Measurements from ENCODE around the gene HPCAL1. TPM values are rescaled to one million over a fixed set of nuclear protein-coding genes. Genes with fewer than 3 reads are reported as not detected.

HPCAL1 gene
- total and polyA plus RNA-seq, 4 donors = 28.2 to 159 (median 95.0) TPM

DNA sequence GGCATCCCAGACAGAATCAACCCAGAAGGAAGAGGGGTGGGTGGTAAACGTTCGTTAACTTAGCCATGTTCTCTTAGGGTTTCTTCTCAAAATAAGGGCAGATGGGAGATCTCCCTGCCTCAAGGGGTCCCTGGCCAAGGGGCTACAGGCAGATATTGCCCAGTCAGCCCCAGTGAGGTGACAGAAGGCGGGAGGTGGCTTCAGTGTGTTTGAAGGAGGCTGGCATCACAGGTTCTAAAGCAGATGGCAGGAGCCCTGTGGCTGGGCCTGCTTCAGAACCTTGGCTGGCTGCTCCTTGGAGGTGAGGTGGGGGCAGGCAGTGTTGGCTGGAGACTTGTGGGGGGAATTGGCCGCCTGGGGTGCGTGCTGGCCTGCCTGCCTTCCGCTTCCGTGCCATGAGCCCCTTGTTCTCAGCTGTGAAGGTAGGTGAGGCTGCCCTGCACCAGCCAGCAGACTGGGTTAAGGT lies 23.5 kb downstream of the HPCAL1 start:
- Histone ChIP-seq H3K27me3 (ENCODE audit: control insufficient read depth, insufficient read depth, low read length) (no peaks in the 10 kb centered on the region), H3K36me3 (ENCODE audit: control insufficient read depth, insufficient read depth, low read length) (peaks cover 6% of the 10 kb centered on the region), H3K9me3 (ENCODE audit: control insufficient read depth, insufficient read depth, low read length) (no peaks in the 10 kb centered on the region), H3K4me1 (ENCODE audit: control insufficient read depth, insufficient read depth, low read length) (peaks cover 50% of the 10 kb centered on the region), H3K4me3 (ENCODE audit: low read depth, low read length) (no peak overlapping the region), H3K27ac (ENCODE audit: low read depth, low read length) (no peak overlapping the region)
- 74% methylated on average over 7 of the region's 7 CpGs for WGBS (ENCODE audit: insufficient coverage)
- peak in 2 of 6 donors; percentile 8 to 63 for DNase-seq (ENCODE audit: low read depth in 4 of 6, low spot score in 6 of 6)

DNA sequence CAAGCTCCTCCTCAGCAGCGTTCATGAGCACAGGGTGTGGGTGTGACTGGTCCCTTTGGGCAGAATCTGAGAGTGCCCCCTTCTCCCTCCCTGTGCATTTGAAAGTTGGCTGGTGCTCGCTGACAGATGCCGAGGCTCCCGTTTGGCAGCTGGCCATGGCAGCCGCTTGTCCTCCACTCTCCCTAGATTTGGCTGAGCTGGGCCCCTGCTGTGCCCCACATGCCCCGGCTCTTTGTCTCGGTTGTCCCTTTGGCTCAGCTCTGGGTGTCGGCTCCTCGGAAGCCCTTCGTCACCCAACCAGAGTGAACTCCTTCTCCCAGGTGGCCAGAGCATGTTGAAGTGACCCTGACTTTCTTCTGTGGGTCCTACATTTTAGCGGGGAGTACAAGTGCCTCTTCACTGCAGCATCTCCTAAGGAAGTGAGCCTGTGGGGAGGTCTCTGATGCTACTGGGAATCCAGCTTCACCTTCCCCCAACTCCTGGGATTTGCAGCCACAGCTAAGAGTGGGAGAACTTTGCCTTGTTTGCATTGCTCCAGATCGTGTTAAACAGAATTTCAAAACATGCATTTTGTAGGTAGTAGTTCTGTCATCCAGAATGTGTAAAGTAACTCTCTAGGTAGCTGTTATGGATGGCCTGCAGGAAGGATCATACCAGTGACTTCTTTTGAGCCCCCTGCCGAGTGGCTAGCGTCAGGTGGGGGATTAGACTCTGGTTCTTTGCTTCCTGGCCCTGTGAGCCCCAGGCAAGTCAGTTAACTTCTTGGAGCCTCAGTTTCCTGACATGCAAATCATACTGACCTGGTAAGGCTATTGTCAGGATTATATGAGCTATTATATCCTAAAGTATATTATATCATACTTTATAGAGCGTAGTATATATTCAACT lies 24.2 kb downstream of the HPCAL1 start:
- peaks cover 57% of the 10 kb centered on the region for H3K4me1 ChIP-seq (ENCODE audit: control insufficient read depth, insufficient read depth, low read length)
- no peak overlapping the region for H3K4me3 ChIP-seq (ENCODE audit: low read depth, low read length)
- DNase-seq (ENCODE audit: low read depth in 4 of 6, low spot score in 6 of 6) = peak in 2 of 6 donors; percentile 83 to 91
- peaks cover 9% of the 10 kb centered on the region for H3K36me3 ChIP-seq (ENCODE audit: control insufficient read depth, insufficient read depth, low read length)
- H3K27ac ChIP-seq (ENCODE audit: low read depth, low read length) = no peak overlapping the region
- no peaks in the 10 kb centered on the region for H3K9me3 ChIP-seq (ENCODE audit: control insufficient read depth, insufficient read depth, low read length)
- WGBS (ENCODE audit: insufficient coverage) = 28% methylated on average over 11 of the region's 15 CpGs
- H3K27me3 ChIP-seq (ENCODE audit: control insufficient read depth, insufficient read depth, low read length) = no peaks in the 10 kb centered on the region

DNA sequence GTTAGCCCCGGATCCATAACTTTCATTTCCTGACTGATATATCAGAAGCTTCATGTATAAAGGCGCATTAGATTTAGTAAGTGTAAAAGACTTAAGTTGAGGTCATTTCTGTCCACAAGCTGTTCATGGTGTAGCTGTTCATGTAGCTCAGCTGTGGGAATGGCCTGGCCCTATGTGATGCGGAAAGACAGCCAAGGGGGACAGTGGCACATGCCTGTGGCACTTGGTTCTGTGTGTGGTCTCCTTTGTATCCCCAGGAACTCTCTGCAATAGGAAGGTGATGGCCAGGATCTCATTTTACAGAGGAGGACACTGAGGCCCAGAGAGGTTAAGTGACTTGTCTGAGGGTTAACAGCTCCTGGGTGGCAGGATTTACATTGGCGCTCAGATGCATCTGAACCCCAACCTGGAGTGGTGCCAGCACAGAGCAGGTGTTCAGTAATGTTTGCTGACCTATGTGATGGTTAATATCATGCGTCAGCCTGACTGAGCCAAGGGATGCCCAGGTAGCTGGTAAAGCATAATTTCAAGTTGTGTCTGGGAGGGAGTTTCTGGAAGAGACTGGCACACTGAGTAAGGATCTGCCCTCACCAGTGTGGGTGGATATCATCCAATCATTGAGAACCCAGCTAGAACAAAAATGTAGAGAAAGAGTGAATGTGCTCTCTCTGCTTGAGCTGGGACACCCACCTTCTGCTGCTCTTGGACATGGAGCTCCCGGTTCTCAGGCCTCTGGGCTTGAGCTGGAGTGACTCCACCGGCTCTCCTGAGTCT lies 25.4 kb downstream of the HPCAL1 start:
- peaks cover 69% of the 10 kb centered on the region for H3K4me1 ChIP-seq (ENCODE audit: control insufficient read depth, insufficient read depth, low read length)
- 80% methylated on average over 6 of the region's 7 CpGs for WGBS (ENCODE audit: insufficient coverage)
- peaks cover 9% of the 10 kb centered on the region for H3K36me3 ChIP-seq (ENCODE audit: control insufficient read depth, insufficient read depth, low read length)
- H3K27ac ChIP-seq (ENCODE audit: low read depth, low read length) = no peak overlapping the region
- no peaks in the 10 kb centered on the region for H3K9me3 ChIP-seq (ENCODE audit: control insufficient read depth, insufficient read depth, low read length)
- no peak overlapping the region for H3K4me3 ChIP-seq (ENCODE audit: low read depth, low read length)
- no peaks in the 10 kb centered on the region for H3K27me3 ChIP-seq (ENCODE audit: control insufficient read depth, insufficient read depth, low read length)
- DNase-seq (ENCODE audit: low read depth in 4 of 6, low spot score in 6 of 6) = no peak

DNA sequence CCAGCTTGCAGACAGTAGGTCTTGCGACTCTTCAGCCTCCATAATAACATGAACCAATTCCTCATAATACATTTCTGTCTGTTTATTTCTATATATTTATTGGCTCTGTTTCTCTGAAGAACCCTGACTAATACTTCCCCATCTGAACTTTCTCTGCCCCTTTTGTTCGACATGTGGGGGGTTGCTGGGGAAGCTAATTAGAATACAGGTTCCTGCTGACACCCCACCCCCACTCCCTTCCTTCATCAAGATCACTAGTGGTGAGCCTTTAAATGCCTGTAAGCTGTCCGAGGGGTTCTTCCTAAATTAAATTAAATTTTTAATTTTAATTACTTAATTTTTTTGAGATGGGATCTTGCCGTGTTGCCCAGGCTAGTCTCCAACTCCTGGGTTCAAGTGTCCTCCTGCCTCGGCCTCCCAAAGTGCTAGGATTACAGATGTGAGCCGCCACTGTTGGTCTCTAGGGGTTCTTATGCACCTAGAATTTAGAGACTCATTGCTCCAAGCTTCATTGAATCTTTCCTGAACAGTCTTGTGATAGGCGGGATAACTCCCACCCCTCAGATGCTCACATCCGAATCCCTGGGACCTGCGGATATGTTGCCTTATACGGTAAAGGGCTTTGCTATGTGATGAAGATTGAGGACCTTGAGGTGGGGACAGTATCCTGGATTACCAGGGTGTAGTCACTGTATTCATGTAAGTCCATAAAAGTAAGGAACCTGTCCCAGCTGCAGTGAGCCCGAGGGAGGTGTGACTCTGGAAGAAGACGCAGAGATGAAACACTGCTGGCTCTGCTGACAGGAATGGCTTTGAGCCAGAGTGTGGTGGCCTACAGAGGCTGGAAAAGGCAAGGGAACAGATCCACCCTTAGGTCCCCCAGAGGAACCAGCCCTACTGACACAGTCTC lies 26.2 kb downstream of the HPCAL1 start:
- Histone ChIP-seq H3K9me3 (ENCODE audit: control insufficient read depth, insufficient read depth, low read length) (no peaks in the 10 kb centered on the region), H3K27ac (ENCODE audit: low read depth, low read length) (no peak overlapping the region), H3K27me3 (ENCODE audit: control insufficient read depth, insufficient read depth, low read length) (no peaks in the 10 kb centered on the region), H3K4me3 (ENCODE audit: low read depth, low read length) (no peak overlapping the region), H3K36me3 (ENCODE audit: control insufficient read depth, insufficient read depth, low read length) (peaks cover 9% of the 10 kb centered on the region), H3K4me1 (ENCODE audit: control insufficient read depth, insufficient read depth, low read length) (peaks cover 72% of the 10 kb centered on the region)
- no peak for DNase-seq (ENCODE audit: low read depth in 4 of 6, low spot score in 6 of 6)
- WGBS (ENCODE audit: insufficient coverage) = 70% methylated on average over 2 of the region's 12 CpGs

DNA sequence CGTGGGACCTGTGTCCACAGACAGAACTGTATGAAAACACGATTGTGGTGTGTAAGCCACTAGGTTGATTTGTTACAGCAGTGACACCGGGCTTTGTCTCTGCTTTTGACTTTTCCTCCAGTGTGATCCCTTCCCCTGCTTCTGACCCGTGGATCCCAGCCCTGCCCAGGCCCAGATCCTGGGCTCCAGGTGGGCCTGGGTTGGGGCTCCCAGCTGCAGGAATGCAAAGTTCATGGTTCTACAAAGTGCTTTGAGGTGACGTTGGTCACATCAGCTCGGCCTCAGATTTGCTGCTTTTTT lies 26.8 kb downstream of the HPCAL1 start:
- Histone ChIP-seq H3K36me3 (ENCODE audit: control insufficient read depth, insufficient read depth, low read length) (peaks cover 9% of the 10 kb centered on the region), H3K27ac (ENCODE audit: low read depth, low read length) (no peak overlapping the region), H3K9me3 (ENCODE audit: control insufficient read depth, insufficient read depth, low read length) (no peaks in the 10 kb centered on the region), H3K4me1 (ENCODE audit: control insufficient read depth, insufficient read depth, low read length) (peaks cover 72% of the 10 kb centered on the region), H3K27me3 (ENCODE audit: control insufficient read depth, insufficient read depth, low read length) (no peaks in the 10 kb centered on the region), H3K4me3 (ENCODE audit: low read depth, low read length) (no peak overlapping the region)
- no peak for DNase-seq (ENCODE audit: low read depth in 4 of 6, low spot score in 6 of 6)
- 79% methylated on average over 5 of the region's 6 CpGs for WGBS (ENCODE audit: insufficient coverage)

DNA sequence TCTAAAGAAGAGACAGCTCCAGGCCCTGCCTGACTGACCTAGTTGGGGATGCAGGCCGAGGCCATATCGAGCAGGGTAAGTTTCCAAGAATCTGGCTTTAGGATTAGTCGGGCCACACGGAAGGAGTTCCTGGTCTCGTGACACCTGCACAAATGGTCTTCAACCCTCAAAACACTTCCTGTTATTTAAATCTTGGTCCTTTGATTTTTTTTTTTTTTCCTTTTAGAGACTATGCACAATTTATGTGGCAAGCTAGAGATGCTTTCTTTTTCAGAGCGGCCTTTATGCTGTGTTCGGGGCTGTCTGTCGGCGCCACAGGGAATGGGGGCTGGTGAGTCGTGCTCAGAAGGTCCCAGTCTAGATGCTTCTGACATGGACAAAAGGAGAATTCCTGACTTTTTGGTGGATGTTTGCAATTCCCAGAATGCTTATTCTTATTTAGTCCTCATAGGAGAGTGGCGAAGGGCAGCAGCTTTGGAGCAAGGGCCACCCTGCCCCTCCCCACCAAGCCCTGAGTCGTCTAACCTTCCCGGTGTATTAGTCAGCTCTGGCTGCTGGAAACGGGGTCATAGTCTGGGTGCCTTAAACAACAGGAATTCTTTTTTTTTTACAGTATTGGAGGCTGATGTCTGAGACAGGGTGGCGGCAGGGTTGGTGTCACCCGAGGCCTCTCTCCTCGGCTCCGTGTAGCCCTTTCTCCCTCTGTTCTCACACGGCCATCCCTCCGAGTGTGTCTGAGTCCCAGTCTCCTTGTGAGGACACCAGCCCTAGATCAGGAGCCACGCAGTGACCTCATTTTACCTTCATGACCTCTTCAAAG lies 27.4 kb downstream of the HPCAL1 start:
- no peaks in the 10 kb centered on the region for H3K9me3 ChIP-seq (ENCODE audit: control insufficient read depth, insufficient read depth, low read length)
- H3K27me3 ChIP-seq (ENCODE audit: control insufficient read depth, insufficient read depth, low read length) = no peaks in the 10 kb centered on the region
- no peak overlapping the region for H3K4me3 ChIP-seq (ENCODE audit: low read depth, low read length)
- DNase-seq (ENCODE audit: low read depth in 4 of 6, low spot score in 6 of 6) = no peak
- 86% methylated on average over 14 of the region's 21 CpGs for WGBS (ENCODE audit: insufficient coverage)
- H3K27ac ChIP-seq (ENCODE audit: low read depth, low read length) = no peak overlapping the region
- peaks cover 70% of the 10 kb centered on the region for H3K4me1 ChIP-seq (ENCODE audit: control insufficient read depth, insufficient read depth, low read length)
- H3K36me3 ChIP-seq (ENCODE audit: control insufficient read depth, insufficient read depth, low read length) = peaks cover 9% of the 10 kb centered on the region

DNA sequence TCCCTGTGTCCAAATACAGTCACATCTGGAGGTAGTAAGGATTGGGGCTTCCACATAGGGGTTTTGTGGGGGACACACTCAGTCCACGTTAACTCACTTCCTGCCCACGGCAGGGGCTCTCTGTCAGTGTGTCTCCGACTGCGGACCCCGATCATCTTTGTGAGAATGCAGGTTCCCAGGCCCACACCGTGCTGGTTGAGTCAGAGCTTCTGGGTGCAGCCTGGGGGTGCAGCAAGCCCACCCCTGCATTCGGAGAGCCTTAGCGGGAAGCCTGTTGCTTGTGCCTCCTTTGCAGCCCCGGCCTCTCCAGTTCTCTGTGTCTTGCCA lies 28.0 kb downstream of the HPCAL1 start:
- WGBS (ENCODE audit: insufficient coverage) = 84% methylated on average over 9 of the region's 9 CpGs
- peaks cover 64% of the 10 kb centered on the region for H3K4me1 ChIP-seq (ENCODE audit: control insufficient read depth, insufficient read depth, low read length)

DNA sequence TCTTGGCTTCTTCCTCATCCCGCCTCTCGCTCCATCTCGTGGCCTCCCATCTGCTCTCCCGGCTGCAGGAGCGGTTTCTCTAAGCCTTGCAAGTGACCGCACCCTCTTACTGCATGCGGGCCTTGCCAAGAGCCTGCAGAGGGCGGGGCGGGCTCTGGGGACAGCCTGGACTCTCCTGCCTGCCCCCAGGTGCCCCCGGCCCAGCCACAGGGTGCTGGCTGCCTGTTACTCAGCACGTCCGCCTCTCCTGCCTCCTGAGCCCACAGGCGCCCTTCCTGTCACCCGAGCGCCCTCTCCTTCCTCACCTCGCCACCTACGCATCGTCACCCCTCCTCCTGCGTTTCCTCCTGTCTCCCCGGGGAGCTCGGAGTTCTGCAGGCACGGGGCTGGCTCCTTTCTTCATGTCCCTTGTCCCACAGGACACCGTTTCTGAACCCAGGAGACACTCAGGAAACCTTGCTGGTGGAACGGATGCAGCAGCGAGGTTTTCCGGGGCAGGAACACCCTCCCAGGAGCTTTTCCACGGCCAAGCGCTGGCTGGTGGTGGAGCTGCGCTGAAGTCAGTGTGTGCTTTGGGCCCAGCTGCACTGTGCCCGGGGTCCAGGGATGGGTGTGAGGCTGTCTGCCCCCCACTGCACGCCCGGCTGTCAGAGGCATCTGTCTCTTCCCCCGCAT lies 28.5 kb downstream of the HPCAL1 start:
- H3K4me1 ChIP-seq (ENCODE audit: control insufficient read depth, insufficient read depth, low read length) = peaks cover 59% of the 10 kb centered on the region
- 75% methylated on average over 30 of the region's 33 CpGs for WGBS (ENCODE audit: insufficient coverage)
- no peaks in the 10 kb centered on the region for H3K27me3 ChIP-seq (ENCODE audit: control insufficient read depth, insufficient read depth, low read length)
- no peak overlapping the region for H3K4me3 ChIP-seq (ENCODE audit: low read depth, low read length)
- no peak for DNase-seq (ENCODE audit: low read depth in 4 of 6, low spot score in 6 of 6)
- no peaks in the 10 kb centered on the region for H3K9me3 ChIP-seq (ENCODE audit: control insufficient read depth, insufficient read depth, low read length)
- peaks cover 9% of the 10 kb centered on the region for H3K36me3 ChIP-seq (ENCODE audit: control insufficient read depth, insufficient read depth, low read length)
- H3K27ac ChIP-seq (ENCODE audit: low read depth, low read length) = no peak overlapping the region

More for the DNA sequence above, 28.0 kb downstream of the HPCAL1 start:
- no peaks in the 10 kb centered on the region for H3K27me3 ChIP-seq (ENCODE audit: control insufficient read depth, insufficient read depth, low read length)
- no peak overlapping the region for H3K4me3 ChIP-seq (ENCODE audit: low read depth, low read length)
- H3K36me3 ChIP-seq (ENCODE audit: control insufficient read depth, insufficient read depth, low read length) = peaks cover 9% of the 10 kb centered on the region
- DNase-seq (ENCODE audit: low read depth in 4 of 6, low spot score in 6 of 6) = no peak
- no peak overlapping the region for H3K27ac ChIP-seq (ENCODE audit: low read depth, low read length)
- no peaks in the 10 kb centered on the region for H3K9me3 ChIP-seq (ENCODE audit: control insufficient read depth, insufficient read depth, low read length)

All from spinal cord (tissue), 10 donors.